ENCODE measurements around the gene DPEP2.
"Not testable (repeated sequence)": the region's sequence is repeated elsewhere in the genome, so short reads cannot be mapped to it uniquely, and the experiment has no call there.

Gene DPEP2

GRCh38 chr16:67975321-67976105 lies 23.8 kb downstream of the DPEP2 start:
- DNase-seq = no peak

DNA sequence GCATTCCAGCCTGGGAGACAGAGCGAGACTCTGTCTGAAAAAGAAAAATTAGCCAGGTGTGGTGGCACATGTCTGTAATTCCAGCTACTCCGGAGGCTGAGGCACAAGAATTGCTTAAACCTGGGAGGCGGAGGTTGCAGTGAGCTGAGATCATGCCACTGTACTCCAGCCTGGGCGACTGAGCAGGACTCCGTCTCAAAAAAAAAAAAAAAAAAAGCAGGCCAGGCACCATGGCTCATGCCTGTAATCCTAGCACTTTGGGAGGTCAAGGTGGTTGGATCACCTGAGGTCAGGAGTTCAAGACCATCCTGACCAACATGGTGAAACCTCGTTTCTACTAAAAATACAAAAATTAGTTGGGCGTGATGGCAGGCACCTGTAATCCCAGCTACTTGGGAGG lies 27.0 kb downstream of the DPEP2 start:
- DNase-seq = not testable (repeated sequence)

DNA sequence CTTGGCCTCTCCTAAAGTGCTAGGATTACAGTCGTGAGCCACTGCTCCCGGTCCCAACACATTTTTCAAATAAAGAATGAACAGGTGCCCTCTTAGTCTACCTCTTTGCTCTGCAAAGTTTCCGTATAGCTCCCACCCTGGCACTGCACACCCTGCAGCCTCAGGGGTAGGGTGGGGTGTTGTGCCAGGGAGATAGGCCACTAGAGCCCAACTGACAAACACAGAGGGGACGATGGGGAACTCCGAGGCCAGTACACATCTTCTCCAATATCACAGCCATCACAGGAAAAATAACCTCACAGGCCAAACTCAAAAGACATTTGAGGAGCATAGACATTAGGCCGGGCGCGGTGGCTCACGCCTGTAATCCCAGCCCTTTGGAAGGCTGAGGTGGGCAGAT lies 28.2 kb downstream of the DPEP2 start:
- no peak for DNase-seq

DNA sequence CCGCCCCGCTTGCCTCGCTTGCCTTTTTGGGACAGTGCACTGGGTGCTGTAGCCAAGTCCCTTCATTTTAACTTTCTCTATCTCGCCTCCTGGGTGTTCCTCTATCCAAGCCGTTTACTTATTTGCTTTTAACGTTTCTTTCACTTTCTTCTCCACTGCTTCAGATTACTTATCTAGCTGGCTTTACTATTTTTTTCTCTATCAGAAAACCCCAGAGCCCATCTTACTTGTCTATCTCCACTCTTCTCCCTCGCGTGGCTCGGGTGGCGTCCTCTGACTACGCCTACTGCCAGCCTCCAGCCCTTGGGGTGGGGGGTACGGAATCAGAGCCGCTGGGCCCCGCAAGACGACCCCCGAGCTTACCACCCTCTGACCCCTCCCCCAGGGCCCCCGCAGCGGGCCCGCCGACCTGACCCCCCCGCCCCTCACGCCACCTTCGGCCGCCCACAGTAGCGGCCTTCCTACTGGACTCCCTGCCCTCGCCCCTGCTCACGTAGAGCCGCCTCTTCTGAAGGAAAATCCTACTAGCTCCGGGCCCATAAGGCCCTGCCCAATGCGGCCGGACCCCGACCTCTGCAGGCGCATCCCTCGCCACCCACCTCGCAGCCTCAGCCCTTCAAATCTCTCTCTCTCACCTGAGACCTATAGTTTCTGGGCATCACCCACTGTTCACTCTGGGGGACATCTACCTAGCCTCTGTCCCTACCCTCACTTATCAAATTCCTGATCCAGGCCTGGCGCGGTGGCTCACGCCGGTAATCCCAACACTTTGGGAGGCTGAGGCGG lies 29.8 kb downstream of the DPEP2 start:
- no peak for DNase-seq

DNA sequence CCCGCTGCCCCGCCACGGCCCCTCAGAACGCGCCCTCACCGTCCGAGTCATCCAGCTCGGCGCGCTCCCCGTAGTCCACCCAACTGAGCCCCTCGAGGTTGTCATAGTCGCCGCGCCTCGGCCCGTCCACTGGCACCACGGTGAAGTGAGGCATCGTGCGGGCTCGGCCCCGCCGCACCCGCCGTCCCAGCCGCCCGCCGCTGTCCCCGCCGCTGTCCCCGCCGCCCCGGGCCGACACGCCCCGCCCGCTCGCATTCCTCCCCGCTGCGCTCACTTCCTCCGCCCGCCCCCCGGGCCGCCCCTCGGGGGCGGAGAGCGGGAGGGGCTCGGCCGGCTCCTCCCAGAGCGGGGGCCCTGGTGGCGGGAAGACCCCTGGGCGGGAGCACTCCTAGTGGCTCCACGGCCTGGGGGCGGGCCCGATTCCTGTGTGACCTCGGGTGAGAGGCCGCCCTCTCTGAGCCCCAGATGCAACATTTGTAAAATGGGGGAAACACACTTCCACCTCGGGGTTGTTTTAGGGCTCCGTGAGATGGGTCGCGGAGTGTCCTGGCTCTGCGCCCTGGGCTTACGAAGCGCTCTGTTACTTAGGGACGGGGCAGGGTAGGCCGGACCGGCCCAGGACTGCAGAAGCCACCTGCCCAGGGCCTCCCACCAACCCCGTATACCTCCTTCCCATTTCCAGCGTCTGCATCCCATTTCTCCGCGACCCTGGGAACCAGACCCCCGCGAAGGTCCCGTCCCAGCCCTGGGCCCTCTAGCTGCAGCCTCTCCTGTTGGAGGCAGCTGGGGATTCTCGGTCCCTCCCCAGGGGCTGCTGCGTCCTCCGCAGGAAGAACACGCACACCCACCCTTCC lies 30.7 kb downstream of the DPEP2 start, which contains the start of gene SLC12A4:
Gene SLC12A4 (minus strand): TSS at position 238 of the 854 bp plus-strand sequence. CDS start 84 bp downstream, at position 154.
- DNase-seq = peak; percentile 84

DNA sequence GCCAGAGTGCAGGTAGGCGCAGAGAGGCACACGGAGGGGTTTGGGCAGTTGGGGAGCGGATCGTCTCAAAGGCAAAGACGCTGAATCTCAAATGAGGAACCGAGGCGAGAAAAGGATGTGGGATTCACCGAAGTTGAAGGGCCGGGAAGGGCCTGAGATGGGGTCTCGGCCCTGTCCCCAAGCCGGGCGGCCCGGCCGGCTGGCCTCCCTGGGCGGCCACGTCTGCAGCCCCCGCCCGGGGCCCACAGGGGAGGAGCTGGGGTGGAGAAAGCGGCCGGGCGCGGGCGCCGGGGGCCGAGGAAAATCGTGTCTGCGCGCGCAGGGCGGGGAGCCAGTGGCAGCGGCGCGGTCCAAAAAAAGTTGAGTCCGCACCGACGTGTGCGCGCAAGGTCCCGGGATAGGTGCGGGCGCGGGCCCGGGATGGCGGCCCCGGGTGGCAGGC lies 31.3 kb downstream of the DPEP2 start:
- DNase-seq = no peak

GRCh38 chr16:67967183-67967957 lies 31.9 kb downstream of the DPEP2 start:
- DNase-seq = peak; percentile 38

- no peak for DNase-seq
Measured at GRCh38 chr16:67966549-67967182, 32.6 kb downstream of the DPEP2 start.

GRCh38 chr16:67965668-67966548 lies 33.4 kb downstream of the DPEP2 start:
- no peak for DNase-seq

- no peak for DNase-seq
Measured at GRCh38 chr16:67964477-67965131, 34.7 kb downstream of the DPEP2 start.

GRCh38 chr16:67963662-67964321 lies 35.5 kb downstream of the DPEP2 start:
- no peak for DNase-seq

GRCh38 chr16:67963292-67963661 lies 36.0 kb downstream of the DPEP2 start:
- no peak for DNase-seq

DNA sequence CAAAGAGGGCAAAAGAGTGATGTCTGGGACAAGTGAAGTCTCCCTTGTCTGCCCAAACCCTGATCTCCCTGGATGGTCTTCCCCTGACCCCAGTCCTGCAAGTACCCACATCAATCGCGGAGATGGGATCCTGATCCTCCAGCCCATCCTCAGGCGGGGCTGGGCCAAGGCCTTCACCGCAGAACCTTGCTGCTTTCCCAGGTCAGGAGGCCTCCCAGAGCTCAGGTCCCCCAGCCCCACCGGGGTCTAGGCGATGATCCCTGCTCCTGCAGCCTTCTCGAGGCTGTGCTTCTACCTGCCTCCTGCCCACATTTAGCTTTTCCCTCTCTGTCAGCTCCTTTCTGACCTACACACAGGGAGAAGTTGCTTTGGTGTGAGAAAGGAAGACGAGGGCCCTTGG lies 37.1 kb downstream of the DPEP2 start:
- DNase-seq = no peak

DNA sequence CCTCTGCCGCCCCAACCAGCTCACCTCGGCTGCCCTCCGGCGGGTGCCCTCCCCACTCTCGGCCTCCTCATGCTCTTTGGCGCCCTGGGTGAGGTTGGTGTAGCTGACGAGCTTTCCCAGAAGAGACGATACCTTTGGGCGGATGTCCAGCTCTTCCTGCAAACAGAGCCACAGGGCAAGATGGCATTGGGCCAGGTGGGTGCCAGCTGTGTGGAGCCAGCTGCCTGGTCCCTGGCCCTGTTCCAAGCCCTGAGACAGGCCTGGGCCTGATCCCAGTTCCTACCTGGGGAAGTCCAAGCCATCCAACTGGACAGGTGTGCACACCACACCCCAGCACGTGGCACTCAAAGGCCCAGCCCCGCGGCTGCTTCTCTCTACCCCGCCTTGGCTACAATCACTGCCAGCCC lies 37.7 kb downstream of the DPEP2 start:
- DNase-seq = no peak

- no peak for DNase-seq
Measured at GRCh38 chr16:67959536-67960329, 39.6 kb downstream of the DPEP2 start.

GRCh38 chr16:67957622-67958021 lies 41.7 kb downstream of the DPEP2 start:
- no peak for DNase-seq

DNA sequence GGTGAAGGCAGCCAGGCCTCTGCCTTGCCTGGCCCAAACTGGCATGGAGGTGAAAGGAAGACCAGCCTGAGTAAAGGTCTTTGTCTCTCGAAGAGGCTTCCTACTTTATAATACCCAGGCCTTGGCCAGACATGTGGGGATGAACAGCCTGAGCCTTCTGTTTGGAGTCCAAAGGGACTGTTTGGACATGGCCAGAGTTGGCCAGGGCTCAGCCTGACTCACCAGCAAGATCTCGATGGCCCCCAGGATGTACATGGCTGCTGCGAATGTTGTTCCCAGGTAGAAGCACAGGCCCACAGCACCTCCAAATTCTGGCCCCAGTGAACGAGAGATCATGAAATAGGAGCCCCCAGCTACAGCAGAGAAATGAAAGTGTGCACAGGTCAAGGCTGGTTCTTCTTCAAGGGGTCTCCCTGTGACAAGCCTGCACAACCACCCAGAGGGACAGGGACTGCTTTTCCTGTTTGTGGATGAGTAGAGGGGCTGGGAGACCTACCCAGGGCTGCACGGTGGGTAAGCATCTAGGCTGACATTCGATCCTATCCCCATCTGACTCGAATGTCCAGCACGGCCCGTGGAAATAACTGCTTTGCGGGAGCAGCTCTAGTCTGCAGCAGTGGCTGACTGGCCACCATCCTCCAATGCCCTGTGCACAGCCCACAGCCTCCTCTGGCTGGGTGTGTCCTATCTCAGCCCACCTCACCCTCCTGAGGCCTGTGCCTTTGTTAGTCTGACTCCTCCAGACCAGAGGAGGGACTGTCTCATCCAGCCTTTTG lies 44.7 kb downstream of the DPEP2 start:
- DNase-seq = no peak

All from activated CD4-positive, CD25-positive, alpha-beta regulatory T cell treated with anti-CD3 and anti-CD28 coated beads, Interleukin-2, amount 50 U/mL, for 72 hours (primary cell).